Lower leg skin (tissue), 3 donors: ENCODE data around the gene LYSMD3.

Experiments used
- POLR2A ChIP-seq, 2 donors: fragments of 450-650 bp; IDR thresholded peaks; one replicate each; pipeline ENCODE4 v1.6.1; 2016 to 2017; ENCODE audit warnings: antibody characterized with exemption in 2 of 2, mild to moderate bottlenecking in 1 of 2, moderate library complexity in 1 of 2
- TF ChIP-seq, protein P1 (sequence below), 3 donors: fragments of 450-650 bp; IDR thresholded peaks; one replicate each; pipeline ENCODE4 v1.5.1; 2016; ENCODE audit warnings: antibody characterized with exemption in 3 of 3, mild to moderate bottlenecking in 3 of 3, moderate library complexity in 2 of 3

DNA sequence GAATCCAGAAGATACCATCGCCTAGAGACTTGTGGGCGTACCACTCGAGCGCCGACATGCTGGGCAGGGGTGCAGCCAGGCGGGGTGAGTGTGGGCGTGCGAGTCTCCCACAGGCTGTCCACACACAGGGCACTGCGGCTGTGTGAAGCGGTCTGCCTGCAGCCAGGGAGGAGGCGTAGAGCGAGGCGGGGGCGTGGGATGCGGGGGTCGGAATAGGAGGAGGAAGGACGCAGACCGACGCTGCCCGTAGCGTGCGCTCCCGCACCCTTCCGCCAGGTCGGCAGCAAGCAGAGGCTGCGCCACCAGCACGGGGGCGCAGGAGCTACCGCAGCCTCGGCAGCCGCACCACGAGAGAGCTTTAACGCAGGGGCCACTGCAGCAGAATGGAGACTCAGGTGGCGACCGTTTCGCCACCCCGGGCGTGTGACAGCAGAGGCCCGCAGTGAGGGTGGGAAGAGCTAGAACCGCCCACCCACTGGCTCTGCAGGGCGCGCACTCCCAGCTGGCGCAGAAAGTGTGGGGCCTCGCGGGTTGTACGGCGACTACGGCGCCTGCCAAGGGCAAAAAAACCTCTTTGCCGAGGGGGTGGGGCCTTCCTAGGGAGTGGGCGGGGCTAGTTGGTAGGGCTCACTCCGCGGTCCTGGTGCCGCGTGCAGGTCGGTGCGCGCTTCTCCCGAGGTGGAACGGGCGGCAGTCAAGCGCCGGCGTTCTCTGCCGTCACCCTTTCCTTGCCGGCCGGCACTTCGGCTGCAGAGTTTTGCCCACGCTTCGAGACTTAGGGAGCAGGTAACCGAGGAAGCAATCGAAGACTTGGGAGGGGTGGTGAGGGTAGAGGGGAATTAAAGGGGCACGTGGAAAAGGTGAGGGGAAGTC, 54.9 kb downstream of the LYSMD3 start, which contains the start of the genes MBLAC2 and POLR3G:
- TF ChIP-seq POLR2A (IDR thresholded peaks at IDR 0.05): no peak
- TF ChIP-seq, protein P1, sequence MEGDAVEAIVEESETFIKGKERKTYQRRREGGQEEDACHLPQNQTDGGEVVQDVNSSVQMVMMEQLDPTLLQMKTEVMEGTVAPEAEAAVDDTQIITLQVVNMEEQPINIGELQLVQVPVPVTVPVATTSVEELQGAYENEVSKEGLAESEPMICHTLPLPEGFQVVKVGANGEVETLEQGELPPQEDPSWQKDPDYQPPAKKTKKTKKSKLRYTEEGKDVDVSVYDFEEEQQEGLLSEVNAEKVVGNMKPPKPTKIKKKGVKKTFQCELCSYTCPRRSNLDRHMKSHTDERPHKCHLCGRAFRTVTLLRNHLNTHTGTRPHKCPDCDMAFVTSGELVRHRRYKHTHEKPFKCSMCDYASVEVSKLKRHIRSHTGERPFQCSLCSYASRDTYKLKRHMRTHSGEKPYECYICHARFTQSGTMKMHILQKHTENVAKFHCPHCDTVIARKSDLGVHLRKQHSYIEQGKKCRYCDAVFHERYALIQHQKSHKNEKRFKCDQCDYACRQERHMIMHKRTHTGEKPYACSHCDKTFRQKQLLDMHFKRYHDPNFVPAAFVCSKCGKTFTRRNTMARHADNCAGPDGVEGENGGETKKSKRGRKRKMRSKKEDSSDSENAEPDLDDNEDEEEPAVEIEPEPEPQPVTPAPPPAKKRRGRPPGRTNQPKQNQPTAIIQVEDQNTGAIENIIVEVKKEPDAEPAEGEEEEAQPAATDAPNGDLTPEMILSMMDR (IDR thresholded peaks at IDR 0.05): no peak
